Effector memory CD4-positive, alpha-beta T cell (primary cell): ENCODE data around the gene B4GALNT3.

Experiments
- DNase-seq, 3 donors: peaks; one replicate each; pipeline ENCODE4 v3.0.0-alpha.2; 2020
- H3K27ac ChIP-seq: 2 replicates; pipeline ENCODE4 v1.7.0; 2013; ENCODE audit warnings: mild to moderate bottlenecking, low read length, moderate library complexity; ENCODE audit not compliant: insufficient read depth, poor library complexity, severe bottlenecking
- H3K27me3 ChIP-seq: replicated peaks from 2 replicates; pipeline ENCODE4 v1.7.0; 2013; ENCODE audit warnings: mild to moderate bottlenecking, low read length; ENCODE audit not compliant: insufficient read depth, control insufficient read depth, poor library complexity, severe bottlenecking
- H3K36me3 ChIP-seq: 2 replicates; pipeline ENCODE4 v1.7.0; 2013; ENCODE audit warnings: mild to moderate bottlenecking, low read length, moderate library complexity; ENCODE audit not compliant: control insufficient read depth, insufficient read depth
- H3K4me1 ChIP-seq: 2 replicates; pipeline ENCODE4 v1.7.0; 2013; ENCODE audit warnings: low read length, mild to moderate bottlenecking; ENCODE audit not compliant: control insufficient read depth, insufficient read depth, poor library complexity, severe bottlenecking
- H3K4me3 ChIP-seq: 2 replicates; pipeline ENCODE4 v1.7.0; 2013; ENCODE audit warnings: low read length, low read depth, mild to moderate bottlenecking; ENCODE audit not compliant: insufficient read depth, poor library complexity, severe bottlenecking
- H3K9me3 ChIP-seq: 2 replicates; pipeline ENCODE4 v1.7.0; 2013; ENCODE audit warnings: mild to moderate bottlenecking, low read length, moderate library complexity; ENCODE audit not compliant: control insufficient read depth

The B4GALNT3 gene

GRCh38 chr12:535396-535795 is 75.7 kb downstream of the B4GALNT3 start:
- Histone ChIP-seq H3K27me3 (no peaks in the 10 kb centered on the region), H3K4me3 (no peak overlapping the region), H3K27ac (no peak overlapping the region), H3K9me3 (no peaks in the 10 kb centered on the region), H3K4me1 (peaks cover 18% of the 10 kb centered on the region), H3K36me3 (no peaks in the 10 kb centered on the region)
- DNase-seq: no peak

- H3K36me3 ChIP-seq: no peaks in the 10 kb centered on the region
- H3K27ac ChIP-seq: no peak overlapping the region
- DNase-seq: no peak
- no peaks in the 10 kb centered on the region for H3K27me3 ChIP-seq
- H3K4me1 ChIP-seq: peaks cover 21% of the 10 kb centered on the region
- H3K4me3 ChIP-seq: no peak overlapping the region
- H3K9me3 ChIP-seq: no peaks in the 10 kb centered on the region
Measured at GRCh38 chr12:536751-537245, 77.1 kb downstream of the B4GALNT3 start.

GRCh38 chr12:537772-538171 is 78.0 kb downstream of the B4GALNT3 start:
- H3K27ac ChIP-seq: no peak overlapping the region
- no peak for DNase-seq

GRCh38 chr12:538731-539539 is 79.2 kb downstream of the B4GALNT3 start:
- H3K4me1 ChIP-seq: peaks cover 21% of the 10 kb centered on the region
- H3K27ac ChIP-seq: no peak overlapping the region
- H3K4me3 ChIP-seq: no peak overlapping the region
- no peaks in the 10 kb centered on the region for H3K36me3 ChIP-seq
- DNase-seq: peak; percentile 13 to 44 (median 21)
- H3K9me3 ChIP-seq: no peaks in the 10 kb centered on the region
- no peaks in the 10 kb centered on the region for H3K27me3 ChIP-seq

More at GRCh38 chr12:537772-538171, 78.0 kb downstream of the B4GALNT3 start:
- Histone ChIP-seq H3K36me3 (no peaks in the 10 kb centered on the region), H3K4me3 (no peak overlapping the region), H3K4me1 (peaks cover 21% of the 10 kb centered on the region), H3K9me3 (no peaks in the 10 kb centered on the region), H3K27me3 (no peaks in the 10 kb centered on the region)

GRCh38 chr12:539540-540310 is 80.0 kb downstream of the B4GALNT3 start:
- H3K4me3 ChIP-seq: no peak overlapping the region
- no peak for DNase-seq
- H3K27me3 ChIP-seq: no peaks in the 10 kb centered on the region
- H3K27ac ChIP-seq: no peak overlapping the region
- H3K9me3 ChIP-seq: no peaks in the 10 kb centered on the region
- H3K4me1 ChIP-seq: peaks cover 21% of the 10 kb centered on the region
- no peaks in the 10 kb centered on the region for H3K36me3 ChIP-seq

GRCh38 chr12:541676-542324 is 82.1 kb downstream of the B4GALNT3 start:
- no peak for DNase-seq
- Histone ChIP-seq H3K4me3 (no peak overlapping the region), H3K36me3 (no peaks in the 10 kb centered on the region), H3K27ac (no peak overlapping the region), H3K4me1 (peaks cover 24% of the 10 kb centered on the region), H3K9me3 (no peaks in the 10 kb centered on the region), H3K27me3 (no peaks in the 10 kb centered on the region)

- H3K27me3 ChIP-seq: no peaks in the 10 kb centered on the region
- DNase-seq: no peak
- H3K9me3 ChIP-seq: no peaks in the 10 kb centered on the region
- H3K36me3 ChIP-seq: no peaks in the 10 kb centered on the region
- peaks cover 28% of the 10 kb centered on the region for H3K4me1 ChIP-seq
- H3K4me3 ChIP-seq: no peak overlapping the region
- H3K27ac ChIP-seq: no peak overlapping the region
Measured at GRCh38 chr12:542395-543113, 82.8 kb downstream of the B4GALNT3 start.

GRCh38 chr12:543114-543451 is 83.3 kb downstream of the B4GALNT3 start:
- Histone ChIP-seq H3K27ac (no peak overlapping the region), H3K4me1 (peaks cover 28% of the 10 kb centered on the region), H3K36me3 (no peaks in the 10 kb centered on the region), H3K9me3 (no peaks in the 10 kb centered on the region), H3K27me3 (no peaks in the 10 kb centered on the region), H3K4me3 (no peak overlapping the region)
- no peak for DNase-seq

GRCh38 chr12:544142-544541 is 84.4 kb downstream of the B4GALNT3 start:
- Histone ChIP-seq H3K4me1 (peaks cover 18% of the 10 kb centered on the region), H3K9me3 (no peaks in the 10 kb centered on the region), H3K4me3 (no peak overlapping the region), H3K27ac (no peak overlapping the region), H3K36me3 (no peaks in the 10 kb centered on the region), H3K27me3 (no peaks in the 10 kb centered on the region)
- DNase-seq: no peak
